GM18511 (cell line): Measurements from ENCODE around the gene ATP6V0C.

Experiments
- ATAC-seq: cut with Tn5 transposase; IDR thresholded peaks from one replicate; pipeline ENCODE4 v1.9.1; 2021; ENCODE audit warnings: mild to moderate bottlenecking, moderate library complexity; ENCODE audit not compliant: unreplicated experiment

Gene ATP6V0C

DNA sequence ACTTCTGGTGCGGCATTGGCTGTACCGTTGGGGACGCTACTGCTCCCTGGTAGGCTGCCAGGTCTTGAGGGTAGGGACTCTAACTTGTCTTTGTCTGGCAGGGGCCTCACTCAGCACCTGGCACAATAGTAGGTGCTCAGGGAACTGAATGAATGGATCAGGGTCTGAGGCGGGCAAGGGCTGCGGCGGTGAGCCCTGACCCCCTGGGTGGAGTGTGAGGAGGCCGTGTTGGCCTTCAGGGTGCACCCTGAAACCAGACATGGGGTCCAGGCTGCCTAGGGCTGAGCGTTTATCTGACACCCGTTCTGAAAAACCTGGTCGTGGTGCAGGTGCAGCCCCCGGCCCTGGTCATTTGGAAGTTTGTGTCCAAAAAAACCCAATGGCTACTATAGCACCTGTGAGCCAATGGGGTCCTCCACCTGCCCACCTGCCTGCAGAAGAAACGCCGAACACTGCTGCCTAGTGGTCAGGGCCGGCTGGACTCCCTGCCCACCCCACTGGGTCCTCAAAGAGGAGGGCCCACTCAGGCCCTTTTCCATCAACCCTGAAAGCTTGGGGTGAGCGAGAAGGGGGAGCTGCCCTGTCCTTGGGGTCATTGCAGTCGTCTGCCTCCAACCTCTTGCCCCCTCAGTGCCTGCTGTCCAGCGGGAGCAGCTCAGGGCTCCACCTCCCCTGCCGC is 4.9 kb upstream of the ATP6V0C start:
- no peak for ATAC-seq

DNA sequence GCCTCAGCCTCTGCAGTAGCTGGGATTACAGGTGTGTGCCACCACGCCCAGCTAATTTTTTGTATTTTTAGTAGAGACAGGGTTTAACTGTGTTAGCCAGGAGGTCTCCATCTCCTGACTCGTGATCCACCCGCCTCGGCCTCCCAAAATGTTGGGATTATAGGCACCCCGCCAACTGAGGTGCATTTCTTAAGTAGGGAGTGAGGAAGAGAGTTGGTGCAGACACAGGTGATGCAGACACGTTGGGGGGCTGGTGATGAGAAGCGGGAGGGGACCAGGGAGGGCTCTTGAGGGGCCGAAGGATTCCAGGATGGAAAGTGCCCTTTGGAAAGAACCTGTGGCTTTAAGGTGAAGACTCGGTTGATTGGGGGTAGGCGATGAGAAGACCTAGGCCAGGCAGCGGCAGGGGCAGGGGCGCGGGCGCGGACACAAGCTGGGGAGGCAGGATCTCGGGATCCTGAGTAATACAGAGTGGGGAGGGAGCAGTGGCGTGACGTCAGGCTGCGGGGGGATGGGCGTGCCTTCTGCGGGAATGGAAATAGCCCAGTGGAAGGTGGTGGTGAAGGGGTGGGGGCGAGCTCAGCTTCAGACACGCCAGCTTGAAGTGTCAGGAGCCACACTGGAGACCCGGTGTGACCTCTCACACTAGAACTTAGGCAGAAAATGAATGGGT is 2.5 kb upstream of the ATP6V0C start:
- no peak for ATAC-seq

DNA sequence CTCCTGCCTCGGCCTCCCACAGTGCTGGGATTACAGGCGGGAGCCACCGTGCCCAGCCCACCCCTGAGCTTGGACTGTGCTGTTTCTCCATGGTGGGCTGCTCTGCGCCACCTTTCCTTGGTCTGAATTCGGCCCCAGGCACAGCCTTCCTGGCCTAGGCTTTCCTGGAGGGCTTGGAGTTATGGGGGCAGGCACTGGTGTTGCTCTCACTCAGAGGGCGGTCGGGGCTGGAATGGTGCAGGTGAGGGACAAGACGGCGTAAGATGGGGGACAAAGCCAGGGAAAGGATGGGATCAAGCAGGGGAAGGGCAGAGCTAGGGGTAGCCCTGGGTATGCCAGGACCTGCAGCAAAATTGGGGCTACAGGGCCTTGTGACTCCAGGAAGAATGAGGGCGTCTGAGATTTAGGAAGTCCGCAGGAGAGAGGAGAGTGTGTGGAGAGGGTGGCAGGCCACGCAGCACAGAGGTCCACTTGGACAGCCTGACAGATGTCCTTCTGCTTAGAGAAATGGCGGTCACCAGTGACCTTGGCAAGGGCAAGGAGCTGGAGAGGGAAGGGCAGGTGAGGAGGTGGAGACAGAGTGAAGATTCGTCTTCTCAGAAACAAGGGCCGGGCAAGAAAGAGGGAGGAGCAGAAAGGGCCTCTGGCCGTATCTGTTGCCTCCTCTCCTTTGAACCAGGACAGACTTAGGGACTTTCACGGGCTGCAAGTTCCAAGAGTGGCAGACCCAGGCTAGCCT is 1.6 kb upstream of the ATP6V0C start:
- no peak for ATAC-seq

DNA sequence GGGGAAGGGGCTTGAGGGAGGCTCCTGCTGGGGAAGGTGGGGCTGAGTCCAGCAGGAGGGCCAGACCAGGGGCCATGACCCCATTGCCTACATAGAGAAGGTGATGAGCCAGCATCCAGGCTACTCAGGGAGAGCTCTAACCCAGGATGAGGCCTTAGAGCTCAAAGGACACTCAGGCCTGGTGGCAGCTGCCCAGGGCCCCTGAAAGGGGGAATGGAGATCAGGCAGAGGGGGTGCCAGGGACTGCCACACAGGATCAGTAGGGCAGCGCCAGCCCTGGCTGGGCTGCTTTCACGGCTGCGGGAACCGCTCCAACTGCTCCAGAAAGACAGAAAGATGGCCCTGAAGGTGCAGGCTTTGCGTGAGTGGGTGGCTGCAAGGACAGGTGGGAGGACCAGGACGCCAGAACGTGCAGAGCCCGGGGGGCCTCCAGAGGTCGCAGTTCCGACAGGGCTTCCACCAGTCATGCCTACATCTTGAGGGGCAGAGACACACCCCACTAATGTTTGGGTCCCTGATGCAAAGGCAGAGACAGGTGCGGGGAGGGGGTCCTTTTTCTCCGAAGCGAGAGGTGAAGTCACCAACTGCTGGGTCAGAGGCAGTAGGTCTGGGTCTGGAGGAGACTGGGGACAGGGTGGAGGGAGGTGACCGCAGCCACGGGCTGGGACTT is 882 bp upstream of the ATP6V0C start:
- peak; percentile 1 for ATAC-seq

DNA sequence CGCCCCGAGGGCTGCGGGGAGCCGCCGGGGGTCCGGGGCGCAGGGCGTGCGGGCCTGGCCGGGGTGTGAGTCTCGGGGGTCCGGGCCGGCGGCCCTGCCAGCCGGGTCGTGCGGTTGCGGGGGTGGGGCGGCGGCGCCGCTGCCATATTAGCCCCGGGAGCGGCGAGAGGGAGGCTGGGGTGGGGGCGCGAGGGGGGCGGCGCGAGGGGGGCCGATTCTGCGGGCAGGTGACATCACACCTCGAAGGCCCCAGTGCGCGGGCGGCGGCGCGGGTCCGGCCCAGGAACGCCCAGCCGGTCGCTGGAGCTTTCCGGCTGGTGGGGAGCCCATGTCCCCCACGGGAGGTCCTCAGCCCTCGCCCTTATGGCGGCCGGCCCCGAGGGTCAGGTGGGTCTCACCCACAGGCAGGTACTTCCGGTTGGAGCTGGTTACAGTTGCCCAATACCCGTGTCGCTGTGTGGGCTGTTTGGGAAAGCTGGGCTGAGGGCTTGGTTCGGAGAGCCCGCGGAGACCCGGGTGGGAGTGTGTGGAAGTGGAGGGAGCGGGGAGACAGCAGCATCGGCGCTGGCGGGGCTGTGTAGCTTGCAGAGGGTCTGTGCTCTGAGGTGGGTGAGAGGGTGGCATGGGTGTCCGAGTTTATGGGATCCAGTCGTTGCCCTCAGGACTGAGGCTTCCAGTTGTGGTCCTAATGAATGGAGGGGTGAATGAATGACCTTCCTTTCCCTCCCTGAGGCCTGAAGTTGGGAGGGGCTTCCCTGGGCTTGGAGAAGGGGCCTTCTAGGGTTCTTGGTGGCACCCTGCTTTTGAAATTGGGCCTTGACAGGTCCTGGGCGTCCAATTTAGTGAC is 804 bp downstream of the ATP6V0C start:
- no peak for ATAC-seq

DNA sequence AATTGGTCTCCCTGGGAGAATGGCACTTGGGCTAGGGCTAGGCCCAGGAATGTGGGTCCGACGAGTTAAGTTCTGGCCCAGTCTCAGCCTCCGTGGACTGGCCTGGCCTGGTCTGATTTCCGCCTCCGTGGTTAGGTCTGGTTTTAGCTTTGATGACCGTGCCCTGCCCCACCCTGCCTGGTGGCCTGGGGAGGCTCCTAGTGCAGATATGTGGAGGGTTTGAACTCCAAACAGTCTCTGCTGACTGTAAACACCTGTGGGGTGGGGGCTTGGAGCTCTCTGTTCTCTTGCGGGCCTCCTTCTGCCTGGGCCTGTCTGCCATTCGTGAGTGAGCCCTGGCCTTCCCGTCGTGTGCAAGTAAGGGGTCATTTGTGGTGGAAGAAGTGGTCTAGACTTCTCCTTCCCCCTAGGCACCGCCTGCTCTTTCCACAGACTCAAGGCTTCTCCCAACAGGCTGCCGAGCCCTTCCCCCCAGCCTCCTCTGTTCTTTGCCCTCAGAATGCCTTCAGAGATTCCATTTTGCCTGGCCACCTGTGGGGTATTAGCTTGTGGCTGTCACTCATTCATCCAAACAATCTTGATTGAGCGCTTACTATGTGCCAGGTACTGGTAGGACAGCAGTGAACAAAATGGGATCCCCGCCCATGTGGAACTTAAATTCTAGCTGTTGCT is 1.6 kb downstream of the ATP6V0C start:
- no peak for ATAC-seq

DNA sequence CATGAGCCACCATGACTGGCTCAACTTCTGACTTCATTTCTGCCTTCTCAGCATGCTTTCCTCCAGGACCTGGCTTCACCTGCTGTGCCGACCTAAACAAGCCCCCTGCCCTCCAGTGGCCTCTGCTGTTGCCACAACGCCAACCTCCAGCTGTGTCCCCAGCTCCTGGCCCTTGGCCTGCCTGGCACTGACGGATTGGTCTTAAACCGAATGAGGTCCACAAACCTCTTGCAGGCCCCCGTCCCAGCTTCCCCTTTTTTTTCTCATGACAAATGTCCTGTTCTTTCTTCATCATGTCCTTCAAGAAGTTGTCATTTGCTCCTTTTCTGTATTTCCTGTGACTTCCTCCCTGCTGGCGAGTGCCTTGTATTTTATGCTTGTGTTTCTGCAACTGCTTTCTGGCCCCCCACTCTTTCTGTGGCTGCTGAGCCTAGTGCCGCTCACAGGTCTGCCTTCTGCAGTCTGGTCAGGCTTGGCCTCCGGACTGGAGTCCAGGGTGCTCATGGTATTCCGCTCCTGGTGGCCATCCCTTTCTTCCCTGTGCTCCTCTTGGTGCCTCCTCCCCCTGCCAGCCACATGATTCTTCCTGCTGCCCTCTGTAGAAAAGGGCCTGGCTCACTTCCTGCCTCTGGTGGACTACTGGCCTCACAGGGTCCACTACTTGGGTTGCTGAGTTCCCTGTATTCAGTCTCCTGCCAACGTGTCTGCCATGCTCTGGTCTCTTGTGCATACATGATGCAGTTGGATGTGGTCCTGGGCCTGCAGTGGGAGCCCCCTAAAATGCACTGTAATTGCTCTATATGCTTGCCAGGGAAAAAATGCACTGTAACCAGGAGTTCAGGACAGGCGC is 2.9 kb downstream of the ATP6V0C start:
- ATAC-seq: no peak

DNA sequence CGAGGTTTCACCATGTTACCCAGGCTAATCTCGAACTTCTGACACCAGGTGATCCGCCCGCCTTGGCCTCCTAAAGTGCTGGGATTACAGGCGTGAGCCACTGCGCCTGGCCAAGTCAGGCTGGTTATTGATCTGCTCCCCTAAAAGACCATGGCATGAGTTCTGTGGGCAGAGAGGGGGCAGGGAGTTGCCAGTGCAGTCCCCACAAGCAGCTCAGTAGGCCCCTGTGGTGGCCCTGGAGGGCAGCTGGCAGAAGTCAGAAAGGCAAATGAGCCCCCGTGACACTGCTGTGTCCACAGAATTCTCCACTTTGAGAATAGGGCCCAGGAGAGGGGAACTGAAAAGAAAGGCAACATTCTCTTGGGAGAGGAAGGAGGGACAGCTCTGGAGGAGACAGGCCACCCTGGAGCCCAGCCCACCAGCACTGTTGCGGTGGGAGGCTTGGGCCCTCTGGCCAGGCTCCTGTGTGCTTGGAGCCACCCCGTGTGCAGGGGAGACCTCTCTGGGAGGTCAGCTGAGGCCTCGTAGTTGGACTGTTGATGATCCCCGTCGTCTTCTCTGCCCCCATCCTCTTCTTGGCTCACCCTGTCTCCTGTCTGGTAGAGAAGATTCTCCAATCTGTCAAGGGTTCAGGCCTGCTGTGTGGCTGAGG is 4.3 kb downstream of the ATP6V0C start:
- ATAC-seq: no peak

DNA sequence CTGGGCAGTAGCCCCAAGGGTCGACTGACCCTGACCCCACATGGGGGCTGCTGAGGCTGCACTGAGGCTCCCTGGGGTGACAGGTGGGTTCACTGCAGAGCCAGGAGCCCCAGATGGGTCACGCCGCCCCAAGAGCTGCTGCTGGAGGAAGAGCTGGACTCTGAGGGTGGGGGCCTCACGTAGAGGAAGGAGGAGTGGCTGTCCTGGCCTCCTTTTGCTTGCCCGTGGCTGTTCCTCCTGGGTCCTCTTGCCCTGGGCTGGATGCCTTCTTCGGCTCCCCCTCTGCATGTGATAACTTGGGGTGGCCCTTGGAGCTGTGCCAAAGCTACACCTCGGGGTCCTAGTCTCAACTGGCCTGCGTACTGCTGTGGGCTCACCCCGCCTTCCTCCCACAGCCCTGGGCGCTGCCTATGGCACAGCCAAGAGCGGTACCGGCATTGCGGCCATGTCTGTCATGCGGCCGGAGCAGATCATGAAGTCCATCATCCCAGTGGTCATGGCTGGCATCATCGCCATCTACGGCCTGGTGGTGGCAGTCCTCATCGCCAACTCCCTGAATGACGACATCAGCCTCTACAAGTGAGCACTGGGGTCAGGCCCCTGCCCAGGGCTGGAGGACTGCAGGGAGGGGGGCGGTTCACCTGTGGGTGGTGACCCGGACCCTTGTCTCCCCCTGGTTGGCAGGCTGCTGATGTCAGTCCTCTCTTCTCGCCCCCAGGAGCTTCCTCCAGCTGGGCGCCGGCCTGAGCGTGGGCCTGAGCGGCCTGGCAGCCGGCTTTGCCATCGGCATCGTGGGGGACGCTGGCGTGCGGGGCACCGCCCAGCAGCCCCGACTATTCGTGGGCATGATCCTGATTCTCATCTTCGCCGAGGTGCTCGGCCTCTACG is 5.3 kb downstream of the ATP6V0C start:
- ATAC-seq: no peak

DNA sequence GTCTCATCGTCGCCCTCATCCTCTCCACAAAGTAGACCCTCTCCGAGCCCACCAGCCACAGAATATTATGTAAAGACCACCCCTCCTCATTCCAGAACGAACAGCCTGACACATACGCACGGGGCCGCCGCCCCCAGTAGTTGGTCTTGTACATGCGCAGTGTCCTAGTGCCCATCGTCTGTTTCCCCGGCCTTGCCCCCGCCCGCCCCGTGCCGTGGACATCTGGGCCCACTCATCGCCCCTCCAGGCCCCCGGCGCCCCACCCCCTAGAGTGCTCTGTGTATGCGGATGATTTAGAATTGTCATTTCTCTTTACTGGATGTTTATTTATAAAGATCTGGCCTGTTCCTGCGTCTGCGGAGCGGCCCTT is 5.9 kb downstream of the ATP6V0C start:
- ATAC-seq: no peak

DNA sequence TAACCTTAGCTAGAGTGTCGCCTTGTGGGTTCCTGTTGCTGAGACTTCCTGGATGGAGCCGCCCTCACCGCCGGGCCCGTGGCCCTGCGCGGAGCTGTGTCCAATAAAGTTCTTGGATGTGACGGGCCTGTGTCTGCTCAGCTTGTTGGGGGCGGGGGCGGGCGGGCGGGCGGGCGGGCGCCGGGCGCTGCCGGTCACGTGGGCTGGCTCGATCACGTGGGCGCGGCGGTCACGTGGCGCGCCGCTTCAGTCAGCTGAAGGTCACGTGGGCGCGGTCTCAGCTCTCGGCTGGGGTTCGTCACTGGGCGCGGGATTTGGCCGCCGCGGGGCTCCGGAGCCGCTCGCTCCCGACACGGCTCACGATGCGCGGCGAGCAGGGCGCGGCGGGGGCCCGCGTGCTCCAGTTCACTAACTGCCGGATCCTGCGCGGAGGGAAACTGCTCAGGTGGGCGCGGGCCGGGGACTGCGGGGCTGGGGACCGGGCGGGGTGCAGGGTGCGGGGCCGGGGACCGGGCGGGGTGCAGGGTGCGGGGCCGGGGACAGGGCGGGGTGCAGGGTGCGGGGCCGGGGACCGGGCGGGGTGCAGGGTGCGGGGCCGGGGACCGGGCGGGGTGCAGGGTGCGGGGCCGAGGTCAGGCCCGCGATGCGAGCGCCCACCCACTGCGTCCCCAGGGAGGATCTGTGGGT is 6.5 kb downstream of the ATP6V0C start, which contains the start of gene AMDHD2:
Gene AMDHD2 (plus strand): TSS at position 275 of the 687 bp plus-strand sequence. CDS start 88 bp downstream, at position 363.
- peak; percentile 66 for ATAC-seq

DNA sequence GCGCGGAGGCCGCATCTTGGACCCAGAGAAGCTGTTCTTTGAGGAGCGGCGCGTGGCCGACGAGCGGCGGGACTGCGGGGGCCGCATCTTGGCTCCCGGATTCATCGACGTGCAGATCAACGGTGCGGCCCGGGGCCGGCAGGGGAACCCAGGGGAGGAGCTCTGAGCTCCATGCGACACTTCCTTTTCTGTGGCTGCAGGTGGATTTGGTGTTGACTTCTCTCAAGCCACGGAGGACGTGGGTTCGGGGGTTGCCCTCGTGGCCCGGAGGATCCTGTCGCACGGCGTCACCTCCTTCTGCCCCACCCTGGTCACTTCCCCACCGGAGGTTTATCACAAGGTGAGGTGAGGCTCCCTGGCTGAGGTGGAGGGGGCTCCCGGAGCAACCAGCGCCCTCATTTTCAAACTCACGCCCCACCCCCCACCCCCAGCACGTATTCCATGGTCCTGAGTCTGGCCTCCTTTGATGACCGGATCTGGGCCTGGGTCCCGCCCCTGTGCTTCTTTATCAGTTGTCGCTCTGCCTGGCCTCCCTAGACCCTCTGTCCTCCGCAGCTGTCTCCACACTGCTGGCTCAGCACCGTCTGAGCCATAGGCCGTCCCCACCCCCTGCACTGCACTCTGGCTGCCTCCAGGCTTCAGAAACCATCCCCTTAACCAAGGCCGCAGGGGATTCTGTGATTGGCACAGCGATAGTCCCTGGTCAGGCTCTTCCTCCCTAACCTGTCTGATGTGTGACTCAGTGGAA is 7.2 kb downstream of the ATP6V0C start:
- ATAC-seq: peak; percentile 5

DNA sequence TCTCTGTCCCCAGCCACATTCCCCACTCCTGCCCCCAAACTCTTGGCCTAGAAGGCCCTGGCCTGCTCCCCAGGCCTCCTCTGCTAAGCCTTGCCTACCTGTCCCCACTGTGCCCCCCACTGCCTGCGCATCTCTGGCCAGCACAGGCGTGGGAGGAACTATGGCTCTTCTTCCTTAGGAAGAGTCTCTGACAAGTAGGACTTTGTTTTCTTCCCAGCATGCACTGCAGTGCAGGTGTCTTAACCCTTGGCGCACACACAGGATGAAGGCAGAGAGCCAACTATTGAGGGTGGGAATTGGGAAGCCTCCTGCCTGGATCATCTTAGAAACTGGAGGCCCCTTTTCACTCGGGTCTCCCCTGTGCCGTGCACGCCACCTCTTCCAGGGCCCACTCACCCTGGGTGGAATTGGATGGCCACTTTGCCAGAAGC is 10.1 kb downstream of the ATP6V0C start:
- ATAC-seq: no peak

DNA sequence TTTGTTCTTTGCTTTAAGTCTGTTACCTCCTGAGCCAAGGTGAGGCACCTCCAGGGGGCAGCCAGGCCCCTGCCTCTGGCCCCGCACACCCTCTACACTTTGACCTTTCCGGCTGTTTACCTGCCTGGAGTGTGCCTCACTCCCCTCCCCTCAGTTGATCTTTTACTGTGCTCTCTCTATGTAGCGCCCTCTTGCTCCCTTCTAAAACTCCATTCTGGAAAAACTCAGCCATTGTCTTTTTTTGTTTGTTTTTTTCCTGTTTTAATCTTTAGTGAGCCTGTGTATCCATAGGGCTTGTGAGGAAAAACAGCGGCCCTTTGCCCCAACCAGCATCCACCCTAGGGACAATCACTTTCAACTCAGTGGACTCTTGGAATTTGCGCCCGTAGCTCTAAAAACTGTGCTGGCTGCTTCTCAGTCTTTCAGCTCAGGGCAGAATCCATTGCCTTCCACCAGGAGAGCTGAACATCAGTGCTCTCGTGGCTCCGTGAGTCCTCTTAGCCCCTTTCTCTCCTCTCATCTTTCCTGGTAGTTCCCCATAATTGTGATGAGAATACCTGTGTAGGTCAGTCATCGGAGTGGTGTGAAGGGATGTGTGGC is 10.7 kb downstream of the ATP6V0C start:
- no peak for ATAC-seq

DNA sequence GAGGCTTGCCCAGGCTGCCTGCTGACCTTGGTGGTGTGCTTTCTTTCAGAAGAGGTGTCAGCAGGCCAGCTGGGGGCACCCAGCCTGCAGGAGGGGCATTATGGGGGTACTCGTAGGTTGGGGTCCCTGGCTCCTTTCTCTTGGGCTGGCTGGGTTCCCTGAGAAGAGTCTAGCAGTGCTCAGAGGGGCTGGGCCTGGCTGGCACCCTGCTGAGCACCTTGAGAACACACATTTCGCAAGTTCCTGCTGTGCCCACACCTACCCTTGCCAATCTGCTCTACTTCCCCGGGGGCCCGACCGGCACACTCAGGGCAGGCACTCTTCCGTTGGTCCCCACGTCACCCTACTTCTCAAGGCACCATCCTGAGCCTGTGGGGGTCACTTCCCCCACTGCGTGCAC is 12.4 kb downstream of the ATP6V0C start:
- no peak for ATAC-seq
